Endometrial microvascular endothelial cells (primary cell): ENCODE data around the gene PYGB. TPM values are rescaled to one million over a fixed set of nuclear protein-coding genes. Genes with fewer than 3 reads are reported as not detected.
"Not testable (repeated sequence)": the region's sequence is repeated elsewhere in the genome, so short reads cannot be mapped to it uniquely, and the experiment has no call there.

ENCODE experiments used
- in situ Hi-C: cut with HindIII; loops from 2 replicates; pipeline ENCODE4 v1.10.0; 2017; ENCODE audit warnings: low sequenced_read_pairs, low pct_unique_long_range_greater_than_20kb; ENCODE audit errors: inconsistent ontology term
- total RNA-seq: library from RNA; depleted of rRNA; stranded (reverse); fragments of >200 nt; gene quantifications from one replicate; pipeline ENCODE4 v1.2.3, GENCODE V29; 2015; ENCODE audit errors: inconsistent ontology term

Gene PYGB
- total RNA-seq, 1 donor from 2014 or later = 126 TPM

DNA sequence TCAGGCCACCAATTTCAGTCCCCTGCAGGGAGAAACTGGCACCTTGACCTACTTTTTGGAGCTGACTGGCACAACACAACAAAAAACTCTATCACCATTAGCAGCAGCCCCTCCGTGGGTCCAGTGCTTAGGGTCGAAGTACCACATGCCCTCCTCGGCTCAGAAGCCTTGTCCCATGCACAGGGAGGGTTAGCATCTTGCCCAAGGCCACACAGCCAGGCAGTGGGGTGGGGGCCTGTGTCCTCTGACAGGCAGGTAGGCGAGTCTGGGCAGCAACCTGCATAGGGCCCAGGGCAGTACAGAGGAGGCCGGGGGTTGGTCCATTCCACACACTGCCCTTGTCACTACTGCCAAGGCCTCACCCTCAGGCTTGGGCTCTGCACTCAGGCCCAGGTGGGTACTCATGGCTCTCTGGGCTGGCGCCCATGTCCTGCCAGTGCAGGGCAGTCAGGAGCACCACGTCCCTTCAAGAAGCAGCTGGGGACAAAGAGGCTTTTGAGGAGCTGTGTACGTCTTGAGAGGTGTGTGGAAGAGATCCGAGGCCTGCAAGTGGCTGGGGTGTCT is 53.6 kb downstream of the PYGB start:
- in situ Hi-C loops = no loop called here

DNA sequence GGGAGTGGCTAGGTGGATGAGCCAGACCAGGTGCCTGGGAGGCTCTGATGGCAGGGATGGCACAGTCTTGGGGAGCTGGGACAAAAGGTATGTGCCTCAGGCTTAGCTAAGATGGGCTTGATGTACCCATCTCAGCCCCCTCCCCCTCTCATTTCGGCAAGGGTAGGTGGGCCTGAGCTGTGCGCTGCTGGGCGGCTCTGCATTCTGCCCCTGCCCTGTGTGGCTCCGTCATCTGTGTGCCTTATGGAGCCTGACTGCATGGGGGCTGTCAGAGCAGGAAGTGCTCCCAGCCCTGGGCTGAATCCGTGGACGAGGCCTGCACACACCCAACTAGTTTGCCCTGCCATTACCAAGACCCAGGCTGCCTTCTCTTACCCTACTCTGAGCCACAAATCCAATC is 54.7 kb downstream of the PYGB start:
- in situ Hi-C loops = no loop called here

DNA sequence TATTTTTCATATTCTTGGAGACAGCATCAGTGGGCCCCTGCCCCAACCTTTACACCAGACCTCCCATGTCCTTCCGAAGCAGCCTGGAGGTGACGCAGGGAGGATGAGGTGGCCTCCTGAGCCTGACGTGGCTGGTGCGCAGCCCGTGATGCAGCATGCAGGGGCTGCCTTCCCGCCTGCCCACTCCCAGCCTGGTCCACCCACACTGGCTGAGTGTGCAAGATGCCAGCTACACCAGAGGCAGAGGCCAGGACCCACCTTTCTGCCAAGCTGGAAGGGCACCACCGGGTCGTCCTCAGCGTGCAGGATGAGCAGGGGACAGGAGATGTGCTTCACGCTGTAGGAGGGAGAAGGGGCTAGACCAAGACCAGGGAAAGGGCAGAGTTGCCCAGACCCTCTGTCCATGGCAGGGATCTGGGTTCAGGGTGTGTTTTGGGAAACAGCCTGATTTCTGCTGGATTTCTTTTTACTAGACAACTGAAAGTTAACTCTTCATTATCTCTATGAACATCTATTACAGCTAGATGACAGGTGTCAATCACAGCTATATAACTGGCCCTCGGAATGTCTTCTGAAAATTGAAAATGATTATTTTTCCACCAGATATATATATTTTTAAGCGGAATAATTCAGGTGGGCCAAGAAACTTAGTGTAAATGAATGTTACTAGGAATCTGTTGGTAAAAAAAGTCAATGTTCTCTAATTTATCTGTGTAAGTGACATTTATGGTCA is 55.6 kb downstream of the PYGB start:
- in situ Hi-C loops = no loop called here

- in situ Hi-C loops = no loop called here
These were observed 56.2 kb downstream of the PYGB start for GRCh38 chr20:25304025-25304549.

DNA sequence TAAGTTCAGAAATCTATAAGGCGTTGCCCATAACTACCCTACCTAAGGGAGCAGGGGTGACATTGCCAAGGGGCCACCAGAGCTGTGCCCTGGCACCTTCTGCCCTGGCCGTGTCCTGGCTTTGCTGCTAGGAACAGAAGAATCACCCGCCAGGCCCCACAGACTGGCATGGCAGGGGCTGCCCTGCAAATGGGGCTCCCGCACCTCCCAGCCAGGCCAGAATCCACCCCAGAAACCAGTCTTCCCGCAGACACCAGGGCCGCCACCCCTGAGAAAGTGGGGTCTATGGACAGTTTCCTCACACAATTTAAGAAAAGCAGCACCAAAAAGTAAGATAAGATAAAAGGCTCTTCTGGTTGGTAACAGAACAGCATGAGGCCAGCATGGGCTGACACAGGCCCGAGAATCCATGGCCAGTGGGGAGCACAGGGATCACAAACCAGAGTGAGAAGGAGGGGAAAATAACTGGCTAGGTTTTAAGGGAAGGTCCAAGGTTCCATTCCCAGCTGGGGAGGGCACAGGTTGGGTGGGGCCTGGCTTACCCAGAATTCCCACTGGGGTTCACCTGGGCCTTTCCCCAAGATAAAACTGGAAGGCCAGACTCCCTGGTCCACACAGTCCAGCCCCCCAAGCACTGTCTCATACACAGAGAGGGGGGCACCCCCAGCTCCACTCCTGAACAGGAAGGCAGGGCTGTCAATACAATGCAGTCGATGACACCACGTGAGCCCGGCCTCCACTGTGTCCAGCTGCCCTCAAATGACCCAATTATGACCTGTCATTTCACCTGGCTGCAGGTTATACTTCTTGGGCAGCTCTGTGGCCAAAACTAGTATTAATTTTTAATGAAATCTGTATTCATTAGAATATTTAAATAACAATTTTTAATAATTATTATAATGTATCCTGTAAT is 59.4 kb downstream of the PYGB start:
- in situ Hi-C loops = no loop called here

DNA sequence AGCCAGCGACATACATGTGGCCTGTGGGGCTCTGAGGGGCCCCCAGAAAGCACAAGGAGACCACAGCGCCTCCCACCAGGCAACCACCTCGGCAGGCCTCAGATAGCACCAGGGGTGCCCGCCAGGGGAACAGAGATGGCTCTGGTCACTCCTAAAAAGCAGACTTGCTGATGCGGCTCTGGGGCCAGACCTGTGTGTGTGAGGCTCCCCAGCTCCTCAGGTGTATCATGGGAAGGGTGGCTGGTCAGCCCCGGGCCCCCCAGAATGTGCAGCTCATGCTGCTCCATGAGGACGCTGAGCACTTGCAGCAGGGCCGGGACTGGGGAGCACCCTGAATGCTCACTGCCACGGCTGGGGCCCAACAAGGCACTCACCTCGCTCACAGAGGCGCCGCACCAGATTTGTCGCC is 60.2 kb downstream of the PYGB start:
- in situ Hi-C loops = no loop called here

DNA sequence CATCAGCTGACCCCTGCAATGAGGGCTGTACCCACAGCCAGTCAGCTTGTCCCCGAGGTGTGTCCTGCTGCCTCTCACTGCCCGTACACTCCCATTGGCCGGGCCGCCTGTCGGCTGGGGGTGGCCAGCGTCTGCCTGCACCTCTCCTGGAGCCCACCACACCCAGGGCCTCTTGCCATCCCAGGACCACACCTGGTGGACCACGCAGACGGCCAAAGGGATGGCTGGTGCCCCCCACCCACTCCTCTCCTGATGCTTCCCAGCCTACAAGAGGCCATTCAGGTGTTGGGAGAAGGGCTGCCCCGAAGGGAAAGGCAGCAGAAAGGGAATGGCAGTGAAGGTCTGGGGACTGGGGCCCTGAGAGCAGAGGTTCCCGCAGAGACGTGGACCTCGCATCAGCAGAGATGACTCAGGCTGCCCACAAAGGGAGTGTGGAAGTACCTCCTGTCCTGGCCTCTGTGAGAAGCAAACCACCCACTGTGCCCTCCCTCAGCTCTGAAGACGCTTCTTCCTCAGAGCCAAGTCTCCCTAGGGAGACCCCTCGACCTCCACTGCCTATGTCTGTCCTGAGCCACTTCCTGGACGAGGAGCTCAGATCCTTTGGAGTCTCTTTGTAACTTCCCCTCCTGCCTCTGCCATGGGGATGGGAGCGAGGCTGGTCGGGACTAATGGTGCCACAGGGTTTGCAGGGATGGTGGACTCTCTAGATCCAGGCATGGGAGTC is 60.9 kb downstream of the PYGB start:
- in situ Hi-C loops = no loop called here

GRCh38 chr20:25309395-25310267 is 61.7 kb downstream of the PYGB start:
- in situ Hi-C loops = no loop called here

- in situ Hi-C loops = no loop called here
These were observed 62.5 kb downstream of the PYGB start for GRCh38 chr20:25310268-25310920.

- in situ Hi-C loops = no loop called here
These were observed 63.2 kb downstream of the PYGB start for GRCh38 chr20:25310921-25311728.

- in situ Hi-C loops = not testable (repeated sequence)
These were observed 64.8 kb downstream of the PYGB start for GRCh38 chr20:25312716-25313115.

DNA sequence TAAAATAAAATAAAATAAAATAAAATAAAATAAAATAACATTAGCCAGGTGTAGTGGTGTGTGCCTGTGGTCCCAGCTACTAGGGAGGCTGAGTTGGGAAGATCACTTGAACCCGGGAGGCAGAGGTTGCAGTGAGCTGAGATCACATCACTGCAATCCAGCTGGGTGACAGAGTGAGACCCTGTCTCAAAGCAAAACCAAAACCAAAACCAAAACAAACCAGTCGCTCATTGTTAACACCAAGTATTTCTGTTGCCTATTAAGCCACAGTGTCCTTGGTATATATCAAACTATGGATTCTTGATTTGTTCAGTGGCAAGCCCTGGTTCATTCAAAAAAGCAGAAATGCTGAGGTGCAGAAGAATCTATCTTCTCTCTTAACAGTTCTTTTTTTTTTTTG is 65.7 kb downstream of the PYGB start:
- in situ Hi-C loops = no loop called here

DNA sequence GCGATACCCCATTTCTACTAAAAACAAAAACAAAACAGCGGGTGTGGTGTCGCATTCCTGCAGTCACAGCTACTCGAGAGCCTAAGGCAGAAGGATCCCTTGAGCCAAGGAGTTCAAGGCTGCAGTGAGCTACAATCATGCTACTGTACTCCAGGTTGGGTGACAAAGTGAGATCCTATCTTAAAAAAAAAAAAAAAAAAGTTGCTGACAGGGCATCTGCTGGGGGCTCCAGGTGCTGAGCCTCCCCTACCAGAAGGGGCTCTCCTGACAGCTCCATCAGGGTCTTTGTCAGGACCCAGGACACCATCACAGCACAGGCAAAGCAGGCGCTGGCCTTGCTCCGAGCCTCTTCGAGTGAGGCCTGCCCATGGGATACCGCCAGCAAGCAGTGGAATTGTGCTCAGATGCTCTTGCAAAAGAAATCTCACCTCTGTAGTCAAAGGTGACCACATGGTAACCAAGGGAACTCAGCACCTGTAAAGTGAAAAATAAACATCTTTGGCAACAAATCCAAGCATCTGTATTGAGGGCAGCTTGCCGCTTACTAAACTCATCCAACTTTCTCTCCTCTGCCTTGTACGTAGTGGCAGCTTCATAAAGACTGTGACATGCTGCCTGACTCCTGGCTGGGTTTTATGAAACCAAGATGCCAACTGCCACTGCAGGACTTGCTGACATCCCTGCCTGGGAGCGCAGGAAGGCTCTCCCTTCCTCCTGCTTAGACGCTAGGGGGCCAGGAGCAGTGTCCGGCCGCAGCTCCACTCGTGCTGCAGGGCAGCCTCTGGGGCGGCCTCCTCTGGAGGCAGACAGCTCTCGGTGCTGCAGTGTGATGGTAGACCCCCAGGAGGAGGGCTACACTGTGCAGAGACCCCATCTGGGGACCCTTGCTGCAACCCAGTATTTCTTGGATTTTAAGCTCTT is 66.9 kb downstream of the PYGB start:
- in situ Hi-C loops = no loop called here

DNA sequence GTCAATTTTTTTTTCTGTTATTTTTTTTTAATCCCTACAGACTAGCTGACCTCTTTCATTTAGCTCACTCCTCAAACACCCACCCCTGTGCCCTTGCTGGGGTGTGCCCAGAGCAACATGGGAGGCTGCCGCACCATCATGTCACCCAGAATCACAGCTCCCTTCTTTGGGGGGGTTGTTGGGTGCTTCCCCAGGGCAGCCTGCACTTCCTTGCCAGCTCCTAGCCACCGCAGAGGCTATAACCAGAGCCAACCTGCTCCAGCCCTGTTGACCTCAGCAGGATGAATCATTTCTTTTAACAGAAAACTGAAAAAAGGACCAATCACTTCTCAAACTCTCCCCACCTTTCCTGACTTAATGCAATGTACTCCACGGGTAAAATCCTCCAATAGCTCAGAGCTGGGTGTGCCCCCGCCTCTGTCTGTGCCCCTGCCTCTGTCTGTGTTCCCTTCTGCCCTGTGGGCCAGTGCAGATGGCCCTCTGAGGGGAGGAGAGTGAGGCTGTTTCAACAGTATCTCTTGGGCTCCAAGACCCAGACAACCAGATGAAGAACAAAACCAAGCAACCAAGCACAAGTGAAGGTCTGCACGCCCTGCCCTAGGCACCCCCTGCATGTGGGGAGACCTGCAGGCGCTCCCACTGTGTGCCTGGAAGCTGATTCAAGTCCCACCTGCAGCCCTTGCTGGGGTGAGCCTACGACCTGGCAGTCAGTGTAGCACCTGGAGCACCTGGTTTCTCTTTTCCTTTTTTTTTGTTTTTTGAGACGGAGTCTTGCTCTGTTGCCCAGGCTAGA is 67.7 kb downstream of the PYGB start:
- in situ Hi-C loops = no loop called here

GRCh38 chr20:25316506-25317190 is 68.8 kb downstream of the PYGB start:
- in situ Hi-C loops = no loop called here
